D721Med (cell line): ENCODE data around the gene XPO1.

Experiments
- DNase-seq: peaks from one replicate; pipeline ENCODE4 v3.0.0; 2011; ENCODE audit warnings: low spot score; ENCODE audit not compliant: insufficient read length
- FAIRE-seq: peaks from 2 replicates; lab custom pipeline; 2011; peaks lifted over from hg19 to GRCh38; lab: Jason Lieb, UNC
- CTCF ChIP-seq: IDR thresholded peaks from 2 replicates; pipeline ENCODE4 v1.5.1; 2012; ENCODE audit warnings: mild to moderate bottlenecking, control low read depth; ENCODE audit not compliant: insufficient read depth; ENCODE audit errors: missing control alignments

The XPO1 gene

DNA sequence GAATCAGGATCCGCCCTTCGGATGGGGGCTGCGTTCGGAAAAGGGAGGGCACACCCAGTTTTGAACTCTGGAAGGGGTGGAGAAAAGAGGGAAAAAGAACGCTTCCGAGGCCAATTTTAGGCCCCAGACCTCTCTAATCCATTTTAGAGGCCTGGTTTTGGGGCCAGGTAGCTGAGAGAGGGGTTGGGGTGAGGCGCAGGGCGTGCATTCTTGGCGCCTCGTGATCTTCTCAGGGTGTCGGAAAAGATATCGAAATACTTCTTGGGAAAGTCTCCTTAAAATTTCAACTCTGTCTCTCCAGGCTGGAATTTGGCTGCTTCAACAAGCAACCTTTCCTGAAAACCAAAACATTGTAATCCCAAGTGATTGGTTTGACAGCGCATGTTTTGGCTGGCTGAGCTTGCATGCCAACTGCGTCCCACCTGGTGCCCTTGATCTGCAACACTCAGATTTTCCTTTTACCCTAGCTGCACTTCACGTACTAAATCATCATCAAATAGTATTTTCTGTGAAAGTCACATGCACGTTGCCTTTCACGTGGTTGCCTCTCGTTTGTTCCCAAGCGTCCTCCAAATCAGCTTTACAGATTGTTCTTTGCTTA, 864 bp upstream of the XPO1 start:
- DNase-seq (no peak), FAIRE-seq (no peak)
- TF ChIP-seq CTCF = no peak

GRCh38 chr2:61537950-61538199, 281 bp downstream of the XPO1 start:
- no peak for FAIRE-seq
- TF ChIP-seq CTCF = no peak
- no peak for DNase-seq

DNA sequence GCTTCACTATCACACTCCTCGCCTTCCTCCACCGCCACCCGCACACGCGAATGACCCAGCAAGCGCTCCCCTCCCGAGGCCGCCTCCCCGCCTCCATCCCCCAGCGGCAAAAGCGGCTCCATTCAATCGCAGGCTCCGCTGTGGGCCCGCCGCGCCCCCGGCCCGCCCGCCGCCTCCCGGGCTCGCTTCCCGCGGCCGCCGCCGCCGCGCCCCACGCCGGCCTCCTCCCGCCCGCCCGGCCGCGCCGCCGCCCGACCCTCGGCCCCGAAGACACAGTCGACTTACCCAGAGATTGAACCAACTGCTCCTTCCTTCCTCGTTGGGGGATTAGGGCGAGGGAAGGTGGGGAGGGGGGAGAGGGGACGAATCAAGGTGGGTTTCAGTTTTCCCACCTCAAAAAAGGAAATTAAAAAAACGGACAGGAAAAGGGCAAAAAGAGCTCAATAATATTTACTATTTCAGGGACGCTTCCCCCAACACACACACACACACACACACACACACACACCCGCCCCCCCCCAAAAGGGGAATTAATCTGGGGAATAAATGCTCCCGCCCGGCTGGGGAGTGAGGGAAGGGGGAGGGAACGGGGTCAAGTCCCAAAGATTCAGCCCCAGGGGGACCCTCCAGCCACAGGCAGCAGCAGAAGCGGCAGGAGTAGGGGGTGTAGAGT, 743 bp downstream of the XPO1 start:
- TF ChIP-seq CTCF = no peak
- FAIRE-seq = no peak
- DNase-seq = no peak

- no peak for DNase-seq
- no peak for FAIRE-seq
Observed at GRCh38 chr2:61536572-61537276, 1.4 kb downstream of the XPO1 start.

DNA sequence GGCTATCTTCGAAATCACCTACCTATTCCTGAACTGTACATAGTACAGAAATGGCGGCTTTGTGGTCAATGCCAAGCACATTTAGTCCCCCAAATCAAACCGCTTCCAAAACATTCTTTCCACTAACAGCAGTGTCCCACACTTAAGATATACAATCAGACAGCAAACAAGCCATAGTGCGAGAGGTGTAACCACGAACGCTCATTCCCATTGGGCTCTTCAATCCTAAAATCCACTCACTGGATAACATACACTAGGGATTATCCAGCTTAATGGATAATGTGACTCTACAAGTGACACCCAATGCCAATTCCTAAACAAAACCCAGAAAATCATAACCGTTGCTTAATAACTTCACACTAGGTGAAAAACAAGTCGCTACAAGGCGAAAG, 2.0 kb downstream of the XPO1 start:
- no peak for TF ChIP-seq CTCF
- peak; percentile 16 for FAIRE-seq
- DNase-seq = no peak

More at GRCh38 chr2:61536572-61537276, 1.4 kb downstream of the XPO1 start:
- no peak for TF ChIP-seq CTCF

DNA sequence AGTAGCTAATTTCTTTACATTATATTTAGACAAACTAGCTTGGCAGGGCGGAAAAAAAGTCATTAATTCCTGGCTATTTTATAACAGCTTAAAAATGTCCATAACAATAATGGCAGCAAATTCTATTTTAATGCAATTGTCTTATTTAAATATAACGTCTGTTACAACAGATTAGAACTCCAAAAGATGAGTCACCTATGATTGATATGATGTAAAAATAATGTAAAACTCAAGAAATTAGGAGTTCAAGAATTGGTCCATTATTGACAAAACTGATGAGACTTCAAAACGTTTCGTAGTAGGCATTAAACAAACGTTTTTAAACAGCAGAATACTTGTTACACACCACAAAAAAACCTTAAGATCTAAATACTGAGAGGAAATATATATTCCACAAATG, 2.7 kb downstream of the XPO1 start:
- FAIRE-seq (no peak), DNase-seq (no peak)
- TF ChIP-seq CTCF = no peak

GRCh38 chr2:61534926-61535325, 3.2 kb downstream of the XPO1 start:
- DNase-seq (no peak), FAIRE-seq (no peak)
- TF ChIP-seq CTCF = no peak
